H1 (cell line): Measurements from ENCODE around the gene SUSD6. TPM values are rescaled to one million over a fixed set of nuclear protein-coding genes. Genes with fewer than 3 reads are reported as not detected.

ENCODE experiments used
- CBX5 ChIP-seq: fragments of 300-800, 300-1000 bp; sonication (generic); IDR thresholded peaks from 2 replicates; pipeline ENCODE4 v1.7.1; 2016; ENCODE audit warnings: antibody characterized with exemption, low read length, low read depth
- CEBPB ChIP-seq: IDR thresholded peaks from 2 replicates; pipeline ENCODE4 v1.6.1; 2012; ENCODE audit warnings: low read depth, low read length
- CHD7 ChIP-seq: fragments of 300-600 bp; sonication (generic); IDR thresholded peaks from 2 replicates; pipeline ENCODE4 v1.7.1; 2012; ENCODE audit warnings: low read length, moderate library complexity, mild to moderate bottlenecking, inconsistent platforms; ENCODE audit not compliant: insufficient replicate concordance
- CTBP2 ChIP-seq: IDR thresholded peaks from 2 replicates; pipeline ENCODE4 v1.7.0; 2011; ENCODE audit warnings: borderline replicate concordance, mild to moderate bottlenecking, moderate library complexity, mixed read lengths, low read length; ENCODE audit not compliant: insufficient read depth, insufficient read length
- E2F6 ChIP-seq: IDR thresholded peaks from 2 replicates; pipeline ENCODE4 v1.6.1; 2012; ENCODE audit warnings: inconsistent platforms
- HDAC2 ChIP-seq, 2 experiments: fragments of 300-600 bp in 1 of 2; sonication (generic) in 1 of 2; IDR thresholded peaks; 2 replicates each; pipeline ENCODE4 v1.6.1; 2011 to 2012; ENCODE audit warnings: low read depth in 2 of 2, low read length in 2 of 2, mild to moderate bottlenecking in 2 of 2, moderate library complexity in 2 of 2, borderline replicate concordance in 1 of 2, inconsistent platforms in 1 of 2
- JUND ChIP-seq: IDR thresholded peaks from 2 replicates; pipeline ENCODE4 v1.6.1; 2011; ENCODE audit warnings: mild to moderate bottlenecking, improper control_type of control experiment, low read length
- NANOG ChIP-seq: IDR thresholded peaks from 2 replicates; pipeline ENCODE4 v1.6.1; 2011; ENCODE audit warnings: low read length, low read depth, mild to moderate bottlenecking, inconsistent platforms; ENCODE audit not compliant: insufficient read depth, poor library complexity, severe bottlenecking
- NRF1 ChIP-seq: IDR thresholded peaks from 2 replicates; pipeline ENCODE4 v1.6.1; 2011; ENCODE audit warnings: mild to moderate bottlenecking, low read depth, low read length, improper control_type of control experiment
- POLR2A ChIP-seq, 2 experiments: IDR thresholded peaks; 1 replicate in 1 of 2; 2 replicates in 1 of 2; pipeline ENCODE4 v1.6.1; 2011; ENCODE audit warnings: low read depth in 2 of 2, low read length in 2 of 2, mild to moderate bottlenecking in 2 of 2; ENCODE audit errors: control extremely low read depth in 1 of 2
- TEAD4 ChIP-seq: IDR thresholded peaks from 2 replicates; pipeline ENCODE4 v1.6.1; 2012; ENCODE audit warnings: low read depth, low read length, inconsistent platforms, mixed read lengths
- polyA plus RNA-seq, 7 experiments: library from polyadenylated mRNA; depleted of rRNA in 3 of 7; stranded (reverse) in 5 of 7; unstranded in 2 of 7; fragments of >200 nt in 5 of 7; fragments of 200-250 nt in 2 of 7; gene quantifications; 1 replicate in 5 of 7; 2 replicates in 1 of 7; 4 replicates in 1 of 7; pipeline versions ENCODE4 v1.2.1 to v1.2.3, GENCODE V29; 2011 to 2013; ENCODE audit warnings: missing spikeins in 2 of 7, mixed read lengths in 2 of 7
- total RNA-seq: library from RNA; stranded (reverse); fragmentation: NEBNext Ultra II Directional; extraction: Animal tissue kit (Norgen Biotek cat#: 25700); gene quantifications from 2 replicates; pipeline ENCODE4 v1.2.1, GENCODE V29; 2021

SUSD6 gene
- total and polyA plus RNA-seq, 2 of the 8 experiments (the other 6 are each of a cell fraction or from before 2014, with no cell fraction given), result 3.0 to 3.8 TPM

GRCh38 chr14:69685218-69685616 lies 73.8 kb downstream of the SUSD6 start (continued):
- TF ChIP-seq CHD7 (no peak), CBX5 (no peak), CTBP2 (no peak), E2F6 (no peak), CEBPB (no peak), POLR2A (IDR thresholded peaks at IDR 0.05; ENCODE audit: control extremely low read depth in 1 of 2, low read depth in 2 of 2, low read length in 2 of 2) (no peak), TEAD4 (no peak), NRF1 (no peak), NANOG (no peak), HDAC2 (IDR thresholded peaks at IDR 0.05; ENCODE audit: borderline replicate concordance in 1 of 2, low read depth in 2 of 2, low read length in 2 of 2) (no peak), JUND (no peak)
